ENCODE data around the gene LRMDA.

Gene LRMDA

DNA sequence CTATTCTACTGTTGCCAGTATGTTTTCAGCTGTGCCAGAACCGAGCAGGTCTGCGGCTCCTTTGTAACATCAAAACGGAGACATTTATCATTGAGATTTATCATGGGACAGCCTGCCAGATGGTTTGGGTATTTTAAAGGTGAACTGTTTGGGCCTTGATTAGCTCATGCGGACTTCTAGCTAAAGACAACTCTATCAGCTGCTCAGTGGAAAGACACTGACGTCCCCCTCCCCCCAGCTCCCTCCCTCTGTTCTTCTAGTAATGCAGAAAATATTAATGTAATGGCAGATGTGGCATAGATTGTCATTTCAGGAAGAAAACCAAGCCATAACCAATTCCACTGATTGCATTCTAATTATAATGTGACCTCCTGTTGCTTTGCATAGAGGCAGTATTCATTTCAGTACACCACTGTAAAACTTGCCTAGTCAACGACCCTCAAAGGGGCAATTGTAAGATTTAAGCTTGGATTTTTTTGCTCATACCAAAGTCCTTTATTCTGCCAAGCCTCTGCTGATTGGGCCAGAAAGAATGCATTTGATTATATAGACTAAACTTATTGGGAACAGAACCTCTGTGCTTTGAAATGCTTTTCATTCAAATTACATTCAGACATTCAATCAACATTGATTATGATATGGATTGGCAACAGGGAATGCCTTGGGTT is 966.8 kb downstream of the LRMDA start:
- DNase-seq (ENCODE audit: low read depth): no peak

DNA sequence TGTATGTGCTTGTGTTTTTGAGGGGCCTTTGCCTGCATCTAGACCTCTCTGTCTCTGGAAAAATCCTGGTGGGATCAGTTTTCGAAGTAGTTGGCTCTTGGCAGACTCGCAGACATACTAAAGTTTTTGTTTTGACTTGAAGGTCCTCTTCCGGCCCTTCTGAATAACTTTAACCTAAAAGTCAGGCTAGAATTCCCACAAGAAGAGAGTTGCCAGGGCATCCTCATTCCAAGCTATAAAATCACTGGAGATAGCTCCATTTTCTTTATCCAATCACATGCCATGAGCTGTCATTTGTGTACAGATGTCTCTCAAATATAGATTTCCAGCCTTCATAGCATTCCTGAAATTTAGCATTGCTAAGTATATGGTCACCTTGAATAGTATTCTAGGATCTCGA is 967.8 kb downstream of the LRMDA start:
- no peak for DNase-seq (ENCODE audit: low read depth)

DNA sequence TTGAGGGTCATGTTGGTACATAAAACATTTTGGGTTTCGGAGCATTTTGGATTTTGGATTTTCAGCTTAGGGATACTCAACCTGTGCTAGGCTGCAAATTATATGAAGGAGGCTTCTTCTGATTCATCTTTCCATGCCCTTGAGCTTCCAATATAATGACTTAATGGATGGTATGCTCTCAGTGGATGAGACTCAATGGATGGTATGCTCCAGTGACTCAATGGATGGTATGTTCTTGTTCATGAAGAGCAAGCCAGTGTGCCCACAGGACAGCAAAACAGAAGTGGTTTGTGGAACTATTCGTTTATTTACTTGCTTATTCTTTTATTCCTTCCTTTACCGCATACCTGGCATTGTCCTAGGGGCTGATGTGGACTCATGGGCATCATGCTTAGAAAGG is 969.6 kb downstream of the LRMDA start:
- DNase-seq (ENCODE audit: low read depth): no peak

DNA sequence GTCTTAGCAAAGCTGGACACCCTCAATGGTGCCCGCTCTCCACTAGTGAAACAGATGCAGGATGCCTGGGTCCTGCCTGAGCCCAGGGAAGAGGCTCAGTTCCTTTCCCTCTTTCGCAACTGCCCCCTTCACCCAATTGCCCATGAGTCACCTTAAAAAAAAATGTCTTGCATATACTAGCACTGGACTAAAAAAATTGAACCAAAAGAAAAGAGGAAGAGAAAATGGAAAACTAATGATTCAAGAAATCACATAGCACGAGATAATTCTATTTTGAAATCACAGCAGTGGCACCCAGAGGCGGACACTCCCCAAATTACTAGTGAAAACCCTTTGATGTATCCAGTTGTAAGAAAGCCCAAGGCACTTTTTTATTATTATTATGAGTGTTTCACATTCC is 972.5 kb downstream of the LRMDA start:
- DNase-seq (ENCODE audit: low read depth): no peak

DNA sequence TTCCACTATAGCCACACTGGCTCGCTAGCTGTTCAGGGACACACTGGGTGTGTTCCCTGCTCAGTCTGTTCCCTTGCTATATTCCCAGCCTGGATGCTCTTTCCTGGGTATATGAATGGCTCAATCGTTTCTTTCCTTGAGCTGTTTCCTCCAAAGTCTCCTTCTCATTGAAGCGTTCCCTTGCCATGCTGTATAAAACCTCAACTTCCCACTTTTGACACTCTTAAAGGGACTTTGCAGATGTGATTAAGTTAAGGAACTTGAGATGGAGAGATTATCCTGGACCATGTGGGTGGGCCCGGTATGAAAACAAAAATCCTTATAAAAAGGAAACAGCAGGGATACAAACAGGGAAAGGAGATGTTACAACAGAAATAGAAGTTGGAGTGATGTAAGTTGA is 973.1 kb downstream of the LRMDA start:
- DNase-seq (ENCODE audit: low read depth): no peak

DNA sequence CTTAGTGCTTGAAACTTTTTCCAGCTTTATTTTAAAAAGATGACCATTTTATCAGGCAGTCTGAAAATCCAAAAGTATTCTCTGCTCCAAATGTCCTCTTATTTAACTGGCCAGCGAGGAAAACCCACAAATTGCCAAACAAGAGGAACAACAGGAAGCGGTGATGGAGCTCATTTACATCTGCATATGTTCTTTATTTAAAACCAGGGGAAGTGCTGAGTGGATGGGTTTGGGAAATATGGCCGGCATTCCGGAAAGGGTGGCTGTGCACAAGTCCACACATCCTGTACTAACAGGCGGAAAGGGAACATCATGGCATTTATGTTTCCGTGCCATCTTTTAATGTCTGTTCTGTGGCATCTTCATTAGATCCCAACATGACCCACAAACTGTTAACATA is 974.5 kb downstream of the LRMDA start:
- DNase-seq (ENCODE audit: low read depth): no peak

DNA sequence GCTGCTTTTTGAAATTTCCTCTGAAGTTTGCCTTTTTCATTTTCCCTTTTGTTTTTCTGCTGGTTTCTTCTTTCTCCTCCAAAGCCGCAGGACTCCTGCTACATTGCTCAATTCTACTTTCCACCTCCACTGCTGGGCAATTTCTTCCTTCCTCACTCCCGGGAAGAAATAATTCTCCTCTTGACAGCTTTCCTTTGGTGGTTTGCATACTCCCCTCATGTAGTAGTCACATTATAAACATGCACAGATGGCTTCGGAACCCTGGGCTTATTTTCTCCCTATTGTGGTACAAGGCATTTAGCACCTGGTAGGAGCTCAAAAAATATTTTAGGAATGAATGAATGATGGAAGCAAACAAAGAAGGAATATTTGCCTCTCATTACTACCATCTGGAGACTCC is 977.2 kb downstream of the LRMDA start:
- DNase-seq (ENCODE audit: low read depth): no peak

DNA sequence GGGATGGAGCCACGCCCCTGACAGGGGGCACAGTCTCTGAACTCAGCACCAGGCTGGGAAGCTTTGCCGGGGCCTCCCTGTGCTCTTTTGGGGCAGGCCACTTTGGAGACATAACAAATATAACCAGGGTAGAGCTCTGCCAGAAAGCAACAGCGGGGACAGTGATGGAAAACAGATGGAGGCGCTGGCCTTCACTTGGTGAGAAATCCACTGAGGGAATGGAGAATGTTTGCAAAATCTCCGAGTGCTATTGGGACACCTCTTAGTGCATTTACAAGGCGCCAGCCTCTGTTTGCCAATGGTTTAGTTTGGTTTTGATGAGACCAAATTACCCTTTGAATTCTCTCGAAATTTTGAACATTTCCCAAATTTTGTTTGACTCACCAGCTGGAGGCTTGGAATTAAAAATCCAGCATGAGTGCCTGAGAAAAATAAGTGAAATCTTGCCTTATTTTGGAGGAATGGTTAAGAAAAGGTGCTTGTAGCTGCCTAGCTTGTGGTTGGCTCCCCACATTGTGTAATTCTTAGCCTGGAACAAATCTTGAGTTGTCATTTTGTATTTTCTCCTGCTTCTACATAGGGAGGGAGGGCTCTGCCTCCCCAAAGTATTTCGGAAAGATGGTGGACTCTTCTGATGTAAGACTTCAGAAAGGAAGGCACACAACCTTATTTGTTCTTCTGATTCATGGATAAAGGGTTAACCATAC is 980.5 kb downstream of the LRMDA start:
- no peak for DNase-seq (ENCODE audit: low read depth)

DNA sequence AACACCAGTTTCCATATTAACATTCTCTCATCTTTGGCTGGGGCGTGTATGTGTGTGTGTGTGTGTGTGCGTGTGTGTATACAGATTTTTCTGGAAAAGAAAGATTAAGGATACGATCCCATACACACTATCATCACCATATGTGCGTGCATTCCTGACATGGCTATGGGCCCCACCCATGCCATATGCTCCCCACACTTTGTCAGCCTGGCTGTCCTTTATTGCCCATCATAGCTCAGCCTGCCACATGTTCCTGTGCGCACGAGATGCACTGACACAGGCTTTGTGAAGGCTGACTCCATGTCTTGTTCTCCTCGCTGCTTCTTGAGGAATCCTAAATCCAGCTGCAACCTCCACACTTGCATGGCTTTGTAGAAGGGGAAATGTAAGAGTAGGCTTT is 984.1 kb downstream of the LRMDA start:
- DNase-seq (ENCODE audit: low read depth): no peak

DNA sequence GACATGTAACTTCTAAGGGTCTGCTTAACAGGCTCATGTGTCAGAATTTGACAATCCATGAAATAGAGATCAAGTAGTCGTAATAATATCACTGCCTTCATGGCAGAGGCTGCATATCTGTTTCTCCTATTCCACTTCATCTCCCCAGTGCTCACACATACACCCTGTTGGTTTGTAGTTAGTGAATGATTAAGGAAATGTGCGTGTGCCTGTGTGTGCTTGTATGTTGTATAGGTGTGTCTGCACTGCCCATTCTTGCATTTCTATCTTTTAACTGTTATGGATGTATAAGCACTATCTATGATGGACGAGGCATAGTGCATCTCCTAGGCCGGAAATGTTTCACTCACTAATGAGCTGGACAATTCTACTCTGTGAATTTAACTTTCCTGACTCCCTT is 985.2 kb downstream of the LRMDA start:
- DNase-seq (ENCODE audit: low read depth): no peak

DNA sequence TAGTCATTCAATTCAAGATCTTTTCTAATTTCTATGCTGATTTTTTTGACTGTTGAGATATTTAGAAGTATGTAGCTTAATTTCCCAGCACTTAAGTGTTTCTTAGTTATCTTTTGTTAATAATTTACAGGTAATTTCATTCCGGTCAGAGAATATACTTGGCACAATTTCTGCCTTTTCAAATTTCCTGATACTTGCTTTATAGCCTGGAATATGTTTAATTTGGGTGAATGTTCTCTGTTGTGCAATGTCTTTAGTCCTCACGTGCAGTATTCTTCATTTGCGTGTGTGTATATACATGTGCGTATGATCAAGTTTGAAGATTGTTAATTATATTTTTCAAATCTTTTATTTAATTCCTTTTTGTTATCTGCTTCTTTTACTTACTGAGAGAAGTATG is 989.3 kb downstream of the LRMDA start:
- DNase-seq (ENCODE audit: low read depth): no peak

DNA sequence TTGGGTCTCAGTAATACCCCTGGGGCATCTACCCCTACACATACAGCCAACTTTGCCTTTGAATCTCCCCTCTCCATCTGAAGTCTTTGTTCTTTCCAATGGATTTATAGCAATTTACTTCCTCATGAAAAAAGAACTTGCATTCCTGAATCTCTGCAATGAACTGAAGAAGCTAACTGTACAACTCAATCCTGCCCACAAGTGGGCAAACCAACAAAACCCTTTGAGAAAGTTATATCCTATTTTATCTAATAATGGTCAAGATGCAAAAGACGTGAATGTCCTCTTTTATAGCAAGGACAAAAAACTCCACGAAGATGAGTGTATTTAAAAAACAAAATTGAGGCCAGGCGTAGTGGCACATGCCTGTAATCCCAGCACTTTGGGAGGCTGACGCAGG is 991.3 kb downstream of the LRMDA start:
- DNase-seq (ENCODE audit: low read depth): no peak

DNA sequence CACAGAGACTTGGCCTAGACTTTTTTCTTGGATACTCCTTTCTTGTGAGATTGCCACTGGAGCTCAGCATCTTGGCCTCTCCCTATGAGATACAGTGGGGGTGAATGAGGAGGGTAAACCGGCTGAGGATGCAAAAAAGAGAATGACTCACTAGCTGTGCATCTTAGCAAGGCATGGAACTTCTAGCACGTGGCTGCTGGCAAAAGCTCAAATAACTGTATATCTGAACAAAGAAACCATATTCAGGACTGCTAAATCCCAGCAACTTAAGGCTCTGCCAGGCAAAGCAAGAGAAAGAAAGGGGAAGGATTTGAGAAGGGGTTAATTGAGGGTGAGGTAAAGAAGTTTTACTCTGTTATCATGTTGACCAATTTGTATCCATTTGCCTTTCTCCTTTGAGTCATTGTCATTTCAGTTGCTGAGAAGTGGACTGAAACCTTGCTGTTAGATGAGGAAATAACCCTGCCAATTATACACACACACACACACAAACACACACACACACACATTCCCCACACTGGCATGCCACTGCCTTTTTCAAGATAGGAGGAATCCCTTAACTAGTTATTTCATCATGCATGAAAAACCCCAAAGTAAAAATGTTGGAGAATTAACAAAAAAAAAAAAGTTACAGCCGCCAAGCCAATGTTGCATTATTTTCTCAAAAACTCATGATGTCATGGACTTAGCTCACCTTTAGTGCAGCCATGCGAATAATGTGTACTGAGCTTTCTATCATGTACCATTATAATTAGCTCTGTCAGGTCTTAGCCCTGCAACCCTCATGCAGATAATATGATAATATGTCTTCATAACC is 997.3 kb downstream of the LRMDA start:
- peak; percentile 87 for DNase-seq (ENCODE audit: low read depth)

DNA sequence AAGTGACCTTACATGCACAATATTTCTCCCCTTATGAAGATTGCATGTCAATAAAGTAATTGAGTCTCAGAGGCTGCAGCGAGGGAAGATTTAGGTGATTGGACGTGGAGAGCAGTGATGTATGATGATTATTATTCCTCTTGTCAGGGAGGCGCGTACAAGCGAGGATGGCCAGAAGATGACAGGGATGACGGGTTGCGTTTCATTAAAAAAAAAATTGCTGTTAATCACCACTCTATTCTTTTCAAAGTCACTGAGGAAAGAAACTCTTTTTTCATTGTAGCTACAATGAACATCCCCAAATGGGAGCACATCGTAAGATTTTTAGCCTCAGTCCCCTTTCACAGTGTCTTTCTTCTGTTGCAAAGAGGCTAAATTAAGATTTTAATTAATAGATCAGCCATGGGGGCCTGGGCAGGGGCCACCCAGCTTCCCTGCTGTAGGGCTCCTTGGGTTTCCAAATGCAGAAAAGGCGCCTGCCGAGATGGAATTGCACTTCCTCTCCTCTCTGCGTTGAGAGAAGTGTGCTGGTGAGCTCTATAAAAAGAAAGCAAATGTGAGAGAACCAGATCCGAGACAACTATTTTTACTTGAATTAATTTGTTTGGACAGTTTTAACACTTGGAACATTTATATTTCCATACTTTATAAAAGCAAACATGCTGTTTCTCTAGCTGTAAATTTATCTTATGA is 998.1 kb downstream of the LRMDA start:
- DNase-seq (ENCODE audit: low read depth): no peak

DNA sequence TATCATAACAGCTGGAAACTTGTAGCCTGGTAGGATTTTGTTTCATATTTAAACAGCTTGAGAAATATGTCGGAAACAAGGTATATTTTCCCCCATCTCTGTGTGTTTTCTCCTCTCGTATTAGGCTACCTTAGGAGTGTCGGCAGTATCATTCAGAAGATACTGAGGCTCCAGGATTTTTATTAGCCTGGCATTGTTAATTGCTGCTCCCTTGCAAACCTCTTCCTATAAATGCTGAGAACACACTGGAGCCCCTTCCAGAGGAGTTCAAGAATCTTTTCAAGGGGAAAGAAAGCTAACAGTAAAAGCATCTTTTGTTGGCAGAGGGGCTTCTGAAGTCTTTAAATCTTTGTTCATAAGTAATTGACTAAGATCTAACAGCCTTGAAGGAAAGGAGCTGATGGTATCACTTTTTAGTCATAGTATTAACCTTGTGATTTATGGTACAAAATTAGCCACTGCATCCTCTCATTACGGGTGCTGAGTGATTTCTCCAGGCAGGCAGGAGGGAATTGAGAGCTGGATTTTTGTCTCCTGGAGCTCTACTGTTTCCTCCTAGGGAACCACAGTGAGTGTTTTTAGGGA is 998.7 kb downstream of the LRMDA start:
- no peak for DNase-seq (ENCODE audit: low read depth)

DNA sequence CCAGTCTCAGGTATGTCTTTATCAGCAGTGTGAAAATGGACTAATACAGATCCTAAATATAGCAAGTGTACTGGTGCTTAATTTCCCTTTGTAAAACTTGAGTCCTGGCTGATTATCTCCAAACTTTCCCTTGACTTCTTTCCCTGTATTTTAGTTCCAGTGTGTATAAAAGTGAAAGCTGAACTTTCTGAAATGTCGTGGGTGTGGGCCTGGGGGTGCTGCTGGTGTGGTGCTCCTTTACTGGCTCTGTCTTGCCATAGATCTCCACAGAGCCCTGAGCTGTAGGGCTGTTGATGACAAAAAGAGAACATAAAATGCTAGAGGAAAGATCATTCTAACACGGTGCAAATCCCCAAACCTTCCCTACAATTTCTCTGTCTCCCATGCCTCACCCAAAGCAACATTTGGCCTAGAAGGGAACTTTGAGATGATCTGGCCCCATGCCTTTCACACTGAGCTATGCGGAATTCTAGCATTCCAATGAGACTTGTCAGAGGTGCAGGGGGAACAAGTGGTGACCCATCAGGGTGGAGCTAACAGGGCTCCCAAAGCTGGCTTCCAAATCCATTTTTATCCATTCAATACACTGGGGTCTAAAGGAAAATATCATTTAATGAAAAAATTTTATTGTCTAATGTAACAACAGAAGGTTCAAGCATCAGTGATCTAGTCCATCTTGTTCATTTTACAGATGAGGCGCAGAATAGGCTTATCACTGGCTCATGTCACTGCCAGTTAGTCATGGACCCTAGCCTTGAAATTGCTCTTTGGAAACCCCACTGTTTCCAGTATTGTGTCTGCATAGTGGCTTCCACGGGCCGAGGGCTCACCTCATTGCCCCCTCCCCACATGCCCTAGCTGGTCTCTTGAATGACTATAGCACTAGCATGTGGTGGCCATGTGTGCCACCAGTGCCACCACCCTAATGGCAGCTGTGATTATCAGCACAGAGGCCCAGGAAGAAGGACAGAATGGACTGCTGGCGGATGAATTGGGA is 1000.9 kb downstream of the LRMDA start:
- peak; percentile 80 for DNase-seq (ENCODE audit: low read depth)

DNA sequence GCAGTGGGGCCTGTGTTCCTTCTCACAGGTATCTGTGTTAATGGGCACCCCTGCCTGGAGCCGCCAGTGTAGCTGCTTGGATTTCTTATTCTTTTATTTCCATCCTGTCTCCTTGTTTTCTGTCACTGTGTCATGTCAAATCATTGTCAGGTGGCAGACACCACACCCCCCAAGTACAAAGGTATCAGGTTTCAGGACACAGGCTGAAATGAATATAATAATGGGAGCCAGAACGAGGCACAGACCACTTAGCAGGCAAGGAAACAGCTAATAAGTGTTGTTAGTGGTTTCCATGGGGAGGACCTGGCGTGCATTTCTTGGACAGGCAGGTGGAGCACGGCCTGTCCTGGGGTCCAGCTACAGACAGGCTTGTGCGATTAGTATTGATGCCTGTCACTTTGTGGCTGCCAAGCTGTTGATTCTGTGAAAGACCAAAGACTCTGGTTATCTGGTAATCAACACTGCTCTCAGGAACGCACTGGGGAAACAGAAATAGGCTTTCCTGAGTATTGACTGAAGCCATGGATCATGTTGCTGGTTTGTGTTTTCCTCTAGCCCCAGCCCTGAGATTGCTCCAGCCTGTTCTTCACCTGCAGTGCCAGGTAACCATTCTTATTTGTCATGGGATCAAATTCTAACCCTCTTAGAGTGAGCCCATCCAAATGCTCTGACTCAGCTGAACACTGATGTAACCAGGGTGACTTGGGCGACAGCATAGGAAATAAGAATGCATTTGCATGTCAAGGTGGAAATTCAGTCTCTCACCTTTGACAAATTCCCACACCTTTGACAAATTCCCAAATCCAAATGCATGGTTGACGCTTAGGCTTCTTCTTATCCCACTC is 1002.0 kb downstream of the LRMDA start:
- no peak for DNase-seq (ENCODE audit: low read depth)

DNA sequence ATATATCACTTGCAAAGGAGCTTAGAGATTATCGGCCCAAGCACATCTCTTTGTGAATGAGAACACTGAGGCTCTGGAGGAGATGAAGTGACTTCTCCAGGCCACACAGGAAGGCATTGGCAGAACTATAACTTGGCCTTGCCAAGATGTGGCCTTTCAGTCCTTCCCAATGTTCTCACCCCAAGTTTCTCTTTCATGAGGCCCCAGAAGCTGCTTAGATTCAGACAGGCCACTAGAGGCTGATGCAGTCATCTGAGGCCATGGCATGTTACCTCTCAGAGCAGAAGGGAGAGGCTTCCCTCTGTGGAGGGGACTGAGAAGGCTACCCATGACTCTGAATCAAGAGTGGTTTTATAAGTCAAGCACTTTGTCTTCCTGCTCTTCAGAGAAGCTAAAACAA is 1003.7 kb downstream of the LRMDA start:
- no peak for DNase-seq (ENCODE audit: low read depth)

DNA sequence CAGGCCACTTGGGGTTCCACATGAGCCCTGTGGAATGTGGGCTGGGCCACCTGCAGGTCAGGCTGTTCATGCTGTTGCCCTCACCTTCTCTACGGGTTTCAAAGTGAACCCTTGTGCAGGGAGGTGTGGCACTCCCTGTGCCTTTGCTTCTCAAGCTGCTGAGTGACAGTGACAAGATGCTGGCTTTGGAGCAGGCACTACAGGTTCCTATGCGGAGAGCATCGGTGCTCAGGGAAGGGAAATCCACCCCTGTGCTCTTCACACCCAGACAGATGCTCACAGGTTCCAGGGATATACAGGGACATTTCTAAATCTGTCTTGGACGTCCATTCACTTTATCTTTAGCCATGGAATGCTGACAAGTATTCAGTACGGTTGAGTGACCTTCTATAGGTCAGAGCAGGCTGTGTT is 1005.0 kb downstream of the LRMDA start:
- DNase-seq (ENCODE audit: low read depth): no peak

DNA sequence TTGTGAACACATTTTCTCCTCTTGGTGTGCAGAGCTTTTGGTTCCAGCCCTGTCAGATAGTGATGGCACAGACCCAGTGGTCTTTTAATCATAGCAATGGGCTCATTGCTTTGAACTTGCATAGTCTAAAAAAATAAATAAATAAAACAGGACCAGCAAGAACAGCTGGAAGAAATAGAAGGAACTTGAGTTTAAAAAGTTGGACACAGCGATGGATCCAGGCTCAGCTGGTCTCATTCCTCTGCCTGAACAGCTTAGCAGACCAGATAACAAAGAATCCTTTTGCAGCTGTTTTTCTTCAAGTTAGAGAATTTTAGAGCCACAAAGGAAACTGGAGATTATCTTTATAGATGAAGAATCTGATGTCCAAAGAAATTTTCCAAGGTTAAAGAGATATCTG is 1005.6 kb downstream of the LRMDA start:
- DNase-seq (ENCODE audit: low read depth): no peak
